ENCODE measurements around the gene TRAF3. TPM values are rescaled to one million over a fixed set of nuclear protein-coding genes. Genes with fewer than 3 reads are reported as not detected.

The TRAF3 gene
- total and polyA plus RNA-seq, 4 donors, result 2.1 to 12.0 (median 5.2) TPM

Small RNAs within 50 kb of the gene (small RNA-seq; reads per million reads assigned to genes)
- gene RNU6-1316P, result not detected

Other genes with a start within 250 kb of the TRAF3 start
- 10 to 100 TPM in 1 of 2 donors, 1 to 10 TPM in 1; 6.9 to 17.0 TPM for gene RCOR1, start 184.8 kb upstream of the TRAF3 start, total RNA-seq
- gene RCOR1, start 184.8 kb upstream of the TRAF3 start, polyA plus RNA-seq, result 1 to 10 TPM; 4.2 to 4.6 TPM
- 10 to 100 TPM in 1 of 2 donors, 1 to 10 TPM in 1; 2.1 to 51.2 TPM for gene AMN, start 145.2 kb downstream of the TRAF3 start, total RNA-seq
- gene AMN, start 145.2 kb downstream of the TRAF3 start, polyA plus RNA-seq, result 10 to 100 TPM in 1 of 2 donors, 1 to 10 TPM in 1; 5.1 to 12.1 TPM

Data from liver (tissue), 5 donors.